ENCODE results near the gene SYNGR1. TPM values are rescaled to one million over a fixed set of nuclear protein-coding genes. Genes with fewer than 3 reads are reported as not detected.
A peak's percentile ranks its signal among the peaks of the same experiment; 100 is the strongest.

Gene SYNGR1, protein sequence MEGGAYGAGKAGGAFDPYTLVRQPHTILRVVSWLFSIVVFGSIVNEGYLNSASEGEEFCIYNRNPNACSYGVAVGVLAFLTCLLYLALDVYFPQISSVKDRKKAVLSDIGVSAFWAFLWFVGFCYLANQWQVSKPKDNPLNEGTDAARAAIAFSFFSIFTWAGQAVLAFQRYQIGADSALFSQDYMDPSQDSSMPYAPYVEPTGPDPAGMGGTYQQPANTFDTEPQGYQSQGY
- total RNA-seq (2021; fragmentation: NEBNext Ultra II Directional; extraction: Animal tissue kit (Norgen Biotek cat#: 25700)) = 32.5 and 32.7 TPM in 2 replicates
- 84.7 and 98.9 TPM in 2 replicates for polyA plus RNA-seq (2011; rRNA removed)
- 86.1 TPM for polyA plus RNA-seq (2011; cell fraction: cytosol; rRNA removed)
- polyA plus RNA-seq (2011; cell fraction: nucleus; rRNA removed) = 107 TPM
- 22.3 to 55.2 TPM (median 50.2 TPM) in 4 replicates for polyA plus RNA-seq (2012, experiment 1 of 2)
- polyA plus RNA-seq (2012, experiment 2 of 2) = 31.1 TPM
- 31.4 TPM for polyA plus RNA-seq (2013, experiment 1 of 2)
- 34.9 TPM for polyA plus RNA-seq (2013, experiment 2 of 2)
- polyA minus RNA-seq (2011; rRNA and poly(A)+ RNA removed) = 21.3 and 25.3 TPM in 2 replicates
- 23.3 TPM for polyA minus RNA-seq (2011; cell fraction: cytosol; rRNA and poly(A)+ RNA removed)
- polyA minus RNA-seq (2011; cell fraction: nucleus; rRNA and poly(A)+ RNA removed) = 25.3 TPM
- long read RNA-seq, experiment 1, transcript SYNGR1-202 (4 exons, 1,361 nt) = major isoform, 28 of 44 reads
- long read RNA-seq, experiment 1, partial matches to known transcripts = 3 of 44 reads
- long read RNA-seq, experiment 1, other reads (novel, unspliced or antisense) = 13 of 44 reads
- long read RNA-seq, experiment 2, full-length matches to known transcripts = 59 of 65 reads
- long read RNA-seq, experiment 2, partial matches to known transcripts = 2 of 65 reads
- long read RNA-seq, experiment 2, other reads (novel, unspliced or antisense) = 4 of 65 reads

DNA sequence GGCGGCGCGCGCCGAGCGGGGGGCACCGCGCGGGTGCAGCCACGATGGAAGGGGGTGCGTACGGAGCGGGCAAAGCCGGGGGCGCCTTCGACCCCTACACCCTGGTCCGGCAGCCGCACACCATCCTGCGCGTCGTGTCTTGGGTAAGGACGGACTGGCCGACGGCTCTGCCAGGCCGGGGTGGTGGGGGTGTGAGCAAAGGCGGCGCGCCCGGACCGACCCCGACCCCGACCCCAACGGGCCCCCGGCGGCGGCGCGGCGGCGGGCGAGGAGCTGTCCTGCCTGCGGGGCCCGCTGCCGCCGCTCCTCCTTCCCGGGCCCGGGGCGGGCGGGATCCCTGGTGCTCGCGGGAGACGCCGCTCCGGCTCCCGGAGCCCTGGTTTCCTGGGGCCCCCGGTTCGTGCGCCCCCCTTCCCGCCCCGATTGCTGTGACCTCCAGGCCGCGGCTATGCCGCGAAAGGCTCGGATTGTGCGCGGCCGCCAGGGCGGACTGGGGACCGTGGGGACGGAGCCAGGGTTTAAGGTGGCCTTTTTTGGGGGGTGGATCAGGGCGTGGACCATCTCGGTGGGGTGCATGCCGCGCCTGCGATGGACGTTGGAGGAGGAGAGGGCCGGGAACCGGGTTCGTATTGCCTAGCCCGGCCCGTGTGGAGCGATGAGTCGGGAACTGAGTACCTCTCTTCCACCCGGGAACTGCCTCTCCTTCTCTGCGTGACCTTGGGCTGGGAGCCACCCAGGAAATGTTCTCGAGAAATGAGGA is at the start of gene SYNGR1:
TSS of gene SYNGR1 (plus strand) at position 25 of the 760 bp plus-strand sequence. CDS start at position 45, 20 bp downstream.
- DNase-seq (ENCODE audit: low read depth in 1 of 2, low spot score in 2 of 2) (no peak), FAIRE-seq (no peak)
- peak within 1 kb of the TSS; percentile 40 for H4K5ac ChIP-seq (ENCODE audit: insufficient read length, low read depth, low read length)
- H3K79me2 ChIP-seq (ENCODE audit: control insufficient read depth in 1 of 2, insufficient read depth in 2 of 2, low read length in 2 of 2) = peaks cover 0 to 5% of the 10 kb centered on the region in 2 experiments; a peak in 1 of 4 replicates
- H3K9me3 ChIP-seq (ENCODE audit: insufficient read depth in 2 of 2, low read depth in 1 of 2, low read length in 1 of 2) = no peaks in the 10 kb centered on the region
- H2BK5ac ChIP-seq (ENCODE audit: low read depth, low read length) = peak within 1 kb of the TSS; percentile 60; the same call in 1 of the 2 replicates
- peak within 1 kb of the TSS; percentile 48 for H4K91ac ChIP-seq (replicated peaks; ENCODE audit: insufficient read length, low read length)
- peaks cover 13% of the 10 kb centered on the region for H3K23me2 ChIP-seq (ENCODE audit: low read depth, low read length)
- peaks cover 0 to 5% of the 10 kb centered on the region in 2 experiments for H4K20me1 ChIP-seq (replicated peaks in 1 of 2; ENCODE audit: control insufficient read depth in 1 of 2, insufficient read depth in 2 of 2, low read length in 2 of 2)
- no peak within 1 kb of the TSS for H3K14ac ChIP-seq (ENCODE audit: insufficient read length)
- H2BK120ac ChIP-seq (replicated peaks; ENCODE audit: low read depth, low read length) = no peak within 1 kb of the TSS
- H2AFZ ChIP-seq (ENCODE audit: low read length) = peak within 1 kb of the TSS; percentile 91; the same call in 1 of the 2 replicates
- 9% methylated on average over 29 of the region's 87 CpGs; no CpG with 5 or more reads in 1 of the 2 experiments for WGBS, 2 experiments (ENCODE audit: extremely low coverage in 1 of 2, insufficient coverage in 1 of 2, insufficient read length in 1 of 2, insufficient replicate concordance in 2 of 2, low coverage in 1 of 2, low lambda C conversion rate in 2 of 2, missing lambda C conversion rate in 1 of 2)
- peak within 1 kb of the TSS; percentile 86 to 98 for H3K4me2 ChIP-seq (ENCODE audit: insufficient read depth in 1 of 2, low read depth in 2 of 2, low read length in 2 of 2)
- peak within 1 kb of the TSS; percentile 40 for H2BK20ac ChIP-seq (ENCODE audit: low read length)
- H3K4me1 ChIP-seq (replicated peaks in 1 of 4; ENCODE audit: control insufficient read depth in 3 of 4, insufficient read depth in 4 of 4, low read length in 3 of 4) = peaks cover 5 to 29% (median 19%) of the 10 kb centered on the region in 4 experiments
- CTCF ChIA-PET (ENCODE audit: partially characterized antibody) = interaction anchor here (1.0 to 2.4 kb wide), 4 partner anchors 19 to 164 kb away, joined by 3 to 10 read pairs (median 5); no protein-coding TSS in a partner anchor
- no peak within 1 kb of the TSS for H3K23ac ChIP-seq (ENCODE audit: insufficient read length)
- H3K9ac ChIP-seq (replicated peaks in 1 of 4; ENCODE audit: extremely low read depth in 1 of 4, low read depth in 3 of 4, low read length in 3 of 4) = peak within 1 kb of the TSS in 3 of 4 experiments; percentile 42 to 74 (median 64); a peak in 5 of 7 replicates
- POLR2A ChIA-PET (ENCODE audit: partially characterized antibody) = interaction anchor here (0.6 to 22.5 kb wide), 7 partner anchors 9 to 375 kb away, joined by 3 to 413 read pairs (median 3); partner anchors contain the start of gene RPL3
- peak within 1 kb of the TSS; percentile 55; the same call in 1 of the 2 replicates for H2BK15ac ChIP-seq (ENCODE audit: low read length)
- no peak within 1 kb of the TSS for H2AK5ac ChIP-seq (ENCODE audit: low read depth, low read length)
- H3K27ac ChIP-seq (ENCODE audit: low read depth, low read length) = no peak within 1 kb of the TSS
- peak within 1 kb of the TSS; percentile 91 for H4K8ac ChIP-seq (ENCODE audit: extremely low read depth, insufficient read depth, low read length)
- no peaks in the 10 kb centered on the region for H3K36me3 ChIP-seq (ENCODE audit: control insufficient read depth in 2 of 4, insufficient read depth in 4 of 4, low read length in 3 of 4)
- H3K4me3 ChIP-seq (ENCODE audit: extremely low read depth in 1 of 4, insufficient read depth in 2 of 4, low read depth in 3 of 4, low read length in 4 of 4) = peak within 1 kb of the TSS; percentile 70 to 93 (median 74)
- no peak within 1 kb of the TSS for H3K56ac ChIP-seq (replicated peaks; ENCODE audit: insufficient read length, low read depth, low read length)
- H3K18ac ChIP-seq (ENCODE audit: extremely low read depth, low read length) = peak within 1 kb of the TSS; percentile 87
- H3K79me1 ChIP-seq (ENCODE audit: low read depth, low read length) = peaks cover 7% of the 10 kb centered on the region
- H3K4ac ChIP-seq (replicated peaks; ENCODE audit: insufficient read length, low read depth, low read length) = no peak within 1 kb of the TSS
- H3K27me3 ChIP-seq (replicated peaks in 1 of 4; ENCODE audit: control insufficient read depth in 3 of 4, extremely low read depth in 1 of 4, insufficient read depth in 3 of 4, low read length in 3 of 4) = peaks cover 0 to 4% (median 4%) of the 10 kb centered on the region in 4 experiments; a peak in 2 of 7 replicates
- peak within 1 kb of the TSS; percentile 69; the same call in 1 of the 2 replicates for H2BK12ac ChIP-seq (ENCODE audit: low read depth, low read length)
- TF ChIP-seq POLR2AphosphoS5 (IDR thresholded peaks at IDR 0.05; ENCODE audit: low read depth, low read length) (no peak; the same call in 1 of the 2 replicates), YY1 (IDR thresholded peaks at IDR 0.05; ENCODE audit: low read depth, low read length) (no peak), CBX5 (IDR thresholded peaks at IDR 0.05; ENCODE audit: low read depth, low read length) (no peak), BACH1 (IDR thresholded peaks at IDR 0.05; ENCODE audit: low read length) (no peak), PHF8 (conservative IDR thresholded peaks at IDR 0.05; ENCODE audit: low read depth, low read length) (peak; percentile 58; the same call in 1 of the 2 replicates), SIN3A (conservative IDR thresholded peaks at IDR 0.05 in 1 of 2, IDR thresholded peaks at IDR 0.05 in 1 of 2; ENCODE audit: low read depth in 1 of 2, low read length in 2 of 2) (0 out of 4 replicates have a peak, but pooled peaks of 1 of the 2 experiments have one; percentile 19), SIRT6 (IDR thresholded peaks at IDR 0.05; ENCODE audit: low read length) (no peak)
